OCI-LY3 (cell line): ENCODE measurements around the gene TDP2.

Source experiments
- EZH2phosphoT487 ChIP-seq: fragments of 200-600 bp; shearing (Covaris generic); IDR thresholded peaks from 2 replicates; pipeline ENCODE4 v1.6.1; 2018; ENCODE audit warnings: antibody characterized with exemption, mixed run types, low read depth
- TF ChIP-seq, protein P1 (sequence below): fragments of 200-600, 300-600 bp; sonication (generic); IDR thresholded peaks from 2 replicates; pipeline ENCODE4 v1.5.1; 2014; ENCODE audit warnings: antibody characterized with exemption, low read length, low read depth

GRCh38 chr6:24663189-24663588, 3.5 kb downstream of the TDP2 start:
- TF ChIP-seq, protein P1, sequence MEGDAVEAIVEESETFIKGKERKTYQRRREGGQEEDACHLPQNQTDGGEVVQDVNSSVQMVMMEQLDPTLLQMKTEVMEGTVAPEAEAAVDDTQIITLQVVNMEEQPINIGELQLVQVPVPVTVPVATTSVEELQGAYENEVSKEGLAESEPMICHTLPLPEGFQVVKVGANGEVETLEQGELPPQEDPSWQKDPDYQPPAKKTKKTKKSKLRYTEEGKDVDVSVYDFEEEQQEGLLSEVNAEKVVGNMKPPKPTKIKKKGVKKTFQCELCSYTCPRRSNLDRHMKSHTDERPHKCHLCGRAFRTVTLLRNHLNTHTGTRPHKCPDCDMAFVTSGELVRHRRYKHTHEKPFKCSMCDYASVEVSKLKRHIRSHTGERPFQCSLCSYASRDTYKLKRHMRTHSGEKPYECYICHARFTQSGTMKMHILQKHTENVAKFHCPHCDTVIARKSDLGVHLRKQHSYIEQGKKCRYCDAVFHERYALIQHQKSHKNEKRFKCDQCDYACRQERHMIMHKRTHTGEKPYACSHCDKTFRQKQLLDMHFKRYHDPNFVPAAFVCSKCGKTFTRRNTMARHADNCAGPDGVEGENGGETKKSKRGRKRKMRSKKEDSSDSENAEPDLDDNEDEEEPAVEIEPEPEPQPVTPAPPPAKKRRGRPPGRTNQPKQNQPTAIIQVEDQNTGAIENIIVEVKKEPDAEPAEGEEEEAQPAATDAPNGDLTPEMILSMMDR, result no peak
- no peak for TF ChIP-seq EZH2phosphoT487
